Measurements from ENCODE around the gene IL17RA. TPM values are rescaled to one million over a fixed set of nuclear protein-coding genes. Genes with fewer than 3 reads are reported as not detected.

The IL17RA gene
- total RNA-seq (1 to 10 TPM; 4.4 to 9.0 TPM), polyA plus RNA-seq (1 to 10 TPM; 3.1 to 4.4 TPM)

GRCh38 chr22:17084554-17085276 is at the start of gene IL17RA:
TSS of gene IL17RA (plus strand) at chr22:17085000. CDS start at chr22:17085092, 92 bp downstream.
- TF ChIP-seq FOXA1 (IDR thresholded peaks at IDR 0.05) (no peak), REST (IDR thresholded peaks at IDR 0.05) (peak; percentile 53), TAF1 (conservative IDR thresholded peaks at IDR 0.05) (no peak), GABPA (IDR thresholded peaks at IDR 0.05 in 1 of 2, conservative IDR thresholded peaks at IDR 0.05 in 1 of 2) (peak; percentile 34 to 64), RXRA (IDR thresholded peaks at IDR 0.05) (peak in 1 of 2 donors; percentile 10), JUND (IDR thresholded peaks at IDR 0.05) (no peak), HNF4A (conservative IDR thresholded peaks at IDR 0.05) (peak in 1 of 2 donors; percentile 10), EGR1 (IDR thresholded peaks at IDR 0.05; ENCODE audit: low read depth in 2 of 2) (no peak), YY1 (IDR thresholded peaks at IDR 0.05) (peak; percentile 32), HNF4G (IDR thresholded peaks at IDR 0.05) (no peak), FOXA2 (IDR thresholded peaks at IDR 0.05) (no peak), RAD21 (IDR thresholded peaks at IDR 0.05) (peak; percentile 7 to 39), NR2F2 (IDR thresholded peaks at IDR 0.05) (no peak), SP1 (IDR thresholded peaks at IDR 0.05) (peak; percentile 56)
- TF ChIP-seq, protein P1, sequence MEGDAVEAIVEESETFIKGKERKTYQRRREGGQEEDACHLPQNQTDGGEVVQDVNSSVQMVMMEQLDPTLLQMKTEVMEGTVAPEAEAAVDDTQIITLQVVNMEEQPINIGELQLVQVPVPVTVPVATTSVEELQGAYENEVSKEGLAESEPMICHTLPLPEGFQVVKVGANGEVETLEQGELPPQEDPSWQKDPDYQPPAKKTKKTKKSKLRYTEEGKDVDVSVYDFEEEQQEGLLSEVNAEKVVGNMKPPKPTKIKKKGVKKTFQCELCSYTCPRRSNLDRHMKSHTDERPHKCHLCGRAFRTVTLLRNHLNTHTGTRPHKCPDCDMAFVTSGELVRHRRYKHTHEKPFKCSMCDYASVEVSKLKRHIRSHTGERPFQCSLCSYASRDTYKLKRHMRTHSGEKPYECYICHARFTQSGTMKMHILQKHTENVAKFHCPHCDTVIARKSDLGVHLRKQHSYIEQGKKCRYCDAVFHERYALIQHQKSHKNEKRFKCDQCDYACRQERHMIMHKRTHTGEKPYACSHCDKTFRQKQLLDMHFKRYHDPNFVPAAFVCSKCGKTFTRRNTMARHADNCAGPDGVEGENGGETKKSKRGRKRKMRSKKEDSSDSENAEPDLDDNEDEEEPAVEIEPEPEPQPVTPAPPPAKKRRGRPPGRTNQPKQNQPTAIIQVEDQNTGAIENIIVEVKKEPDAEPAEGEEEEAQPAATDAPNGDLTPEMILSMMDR (IDR thresholded peaks at IDR 0.05; ENCODE audit: low read depth, low read length, missing input control): no peak
- TF ChIP-seq, protein P2, sequence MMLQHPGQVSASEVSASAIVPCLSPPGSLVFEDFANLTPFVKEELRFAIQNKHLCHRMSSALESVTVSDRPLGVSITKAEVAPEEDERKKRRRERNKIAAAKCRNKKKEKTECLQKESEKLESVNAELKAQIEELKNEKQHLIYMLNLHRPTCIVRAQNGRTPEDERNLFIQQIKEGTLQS (IDR thresholded peaks at IDR 0.05): no peak
- TF ChIP-seq, protein P3, sequence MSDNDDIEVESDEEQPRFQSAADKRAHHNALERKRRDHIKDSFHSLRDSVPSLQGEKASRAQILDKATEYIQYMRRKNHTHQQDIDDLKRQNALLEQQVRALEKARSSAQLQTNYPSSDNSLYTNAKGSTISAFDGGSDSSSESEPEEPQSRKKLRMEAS (IDR thresholded peaks at IDR 0.05): no peak
- TF ChIP-seq, protein P4, sequence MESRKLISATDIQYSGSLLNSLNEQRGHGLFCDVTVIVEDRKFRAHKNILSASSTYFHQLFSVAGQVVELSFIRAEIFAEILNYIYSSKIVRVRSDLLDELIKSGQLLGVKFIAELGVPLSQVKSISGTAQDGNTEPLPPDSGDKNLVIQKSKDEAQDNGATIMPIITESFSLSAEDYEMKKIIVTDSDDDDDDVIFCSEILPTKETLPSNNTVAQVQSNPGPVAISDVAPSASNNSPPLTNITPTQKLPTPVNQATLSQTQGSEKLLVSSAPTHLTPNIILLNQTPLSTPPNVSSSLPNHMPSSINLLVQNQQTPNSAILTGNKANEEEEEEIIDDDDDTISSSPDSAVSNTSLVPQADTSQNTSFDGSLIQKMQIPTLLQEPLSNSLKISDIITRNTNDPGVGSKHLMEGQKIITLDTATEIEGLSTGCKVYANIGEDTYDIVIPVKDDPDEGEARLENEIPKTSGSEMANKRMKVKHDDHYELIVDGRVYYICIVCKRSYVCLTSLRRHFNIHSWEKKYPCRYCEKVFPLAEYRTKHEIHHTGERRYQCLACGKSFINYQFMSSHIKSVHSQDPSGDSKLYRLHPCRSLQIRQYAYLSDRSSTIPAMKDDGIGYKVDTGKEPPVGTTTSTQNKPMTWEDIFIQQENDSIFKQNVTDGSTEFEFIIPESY (IDR thresholded peaks at IDR 0.05): no peak
- H3K4me3 ChIP-seq (ENCODE audit: low read depth in 1 of 3, low read length in 3 of 3): peak within 1 kb of the TSS; percentile 78 to 92 (median 90)
- H3K27me3 ChIP-seq (ENCODE audit: control insufficient read depth in 4 of 4, insufficient read depth in 4 of 4, low read length in 3 of 4): no peaks in the 10 kb centered on the region
- DNase-seq (ENCODE audit: low spot score): peak; percentile 82
- H3K4me1 ChIP-seq (ENCODE audit: control insufficient read depth in 4 of 4, insufficient read depth in 4 of 4, low read length in 3 of 4): peaks cover 0 to 10% (median 3%) of the 10 kb centered on the region in 4 donors
- H3K27ac ChIP-seq (ENCODE audit: low read depth in 1 of 2, low read length in 2 of 2): peak within 1 kb of the TSS; percentile 85 to 90
- WGBS: under 1% methylated on average over 68 of the region's 68 CpGs
- no peaks in the 10 kb centered on the region for H3K36me3 ChIP-seq (ENCODE audit: control insufficient read depth in 4 of 4, insufficient read depth in 3 of 4, low read depth in 1 of 4, low read length in 3 of 4)
- H3K9ac ChIP-seq (ENCODE audit: low read depth in 1 of 2, low read length in 2 of 2): peak within 1 kb of the TSS in 1 of 2 donors; percentile 87
- no peaks in the 10 kb centered on the region for H3K9me3 ChIP-seq (ENCODE audit: control insufficient read depth in 4 of 4, low read length in 3 of 4)
